ENCODE results near the gene USP9Y.
"Not testable (repeated sequence)": the region's sequence is repeated elsewhere in the genome, so short reads cannot be mapped to it uniquely, and the experiment has no call there.

USP9Y gene

GRCh38 chrY:12701181-12701695 is at the start of gene USP9Y:
USP9Y (plus strand) TSS chrY:12701231; CDS start chrY:12709448, 8,217 bp downstream.
- no peak for DNase-seq

GRCh38 chrY:12651621-12652036 is 49.4 kb upstream of the USP9Y start:
- DNase-seq = no peak

- DNase-seq = peak in 1 of 2 donors; percentile 28
Observed at GRCh38 chrY:12661745-12662681, 39.0 kb upstream of the USP9Y start.

- peak in 1 of 2 donors; percentile 3 for DNase-seq
Observed at GRCh38 chrY:12662745-12663591, 38.1 kb upstream of the USP9Y start.

- DNase-seq = not testable (repeated sequence)
Observed at GRCh38 chrY:12663845-12664244, 37.2 kb upstream of the USP9Y start.

GRCh38 chrY:12678111-12678510 is 22.9 kb upstream of the USP9Y start:
- DNase-seq = no peak

- DNase-seq = no peak
Observed at GRCh38 chrY:12681535-12681934, 19.5 kb upstream of the USP9Y start.

- no peak for DNase-seq
Observed at GRCh38 chrY:12688337-12688736, 12.7 kb upstream of the USP9Y start.

GRCh38 chrY:12700087-12700486 is 944 bp upstream of the USP9Y start:
- no peak for DNase-seq

GRCh38 chrY:12702174-12702573 is 1.1 kb downstream of the USP9Y start:
- DNase-seq = no peak

- DNase-seq = no peak
Observed at GRCh38 chrY:12710460-12710859, 9.4 kb downstream of the USP9Y start.

GRCh38 chrY:12715376-12715775 is 14.3 kb downstream of the USP9Y start:
- no peak for DNase-seq

GRCh38 chrY:12729746-12730145 is 28.7 kb downstream of the USP9Y start:
- no peak for DNase-seq

- no peak for DNase-seq
Observed at GRCh38 chrY:12733625-12734024, 32.6 kb downstream of the USP9Y start.

- no peak for DNase-seq
Observed at GRCh38 chrY:12734051-12734450, 33.0 kb downstream of the USP9Y start.

GRCh38 chrY:12741414-12741813 is 40.4 kb downstream of the USP9Y start:
- DNase-seq = no peak

GRCh38 chrY:12742725-12743124 is 41.7 kb downstream of the USP9Y start:
- DNase-seq = no peak

GRCh38 chrY:12744091-12744490 is 43.1 kb downstream of the USP9Y start:
- DNase-seq = no peak

- no peak for DNase-seq
Observed at GRCh38 chrY:12749293-12749692, 48.3 kb downstream of the USP9Y start.

- DNase-seq = no peak
Observed at GRCh38 chrY:12752856-12753255, 51.8 kb downstream of the USP9Y start.

GRCh38 chrY:12756021-12756420 is 55.0 kb downstream of the USP9Y start:
- DNase-seq = no peak

GRCh38 chrY:12765976-12766375 is 64.9 kb downstream of the USP9Y start:
- DNase-seq = no peak

- no peak for DNase-seq
Observed at GRCh38 chrY:12784521-12784920, 83.5 kb downstream of the USP9Y start.

Data from hippocampal formation (tissue), 2 donors.